NB4 (cell line): ENCODE measurements around the gene CCDC102B.

Experiments
- DNase-seq: peaks from one replicate; pipeline ENCODE4 v3.0.0; 2010; ENCODE audit warnings: low read depth
- H3K4me3 ChIP-seq: one replicate; pipeline ENCODE4 v1.5.1; 2011; ENCODE audit warnings: mild to moderate bottlenecking, low read depth, low read length, moderate library complexity
- CTCF ChIP-seq: IDR thresholded peaks from one replicate; pipeline ENCODE4 v1.5.1; 2012; ENCODE audit warnings: low read depth, low read length
- MYC ChIP-seq: IDR thresholded peaks from 2 replicates; pipeline ENCODE4 v1.6.1; 2011; ENCODE audit warnings: low read depth, low read length
- POLR2A ChIP-seq: IDR thresholded peaks from 2 replicates; pipeline ENCODE4 v1.6.1; 2011; ENCODE audit warnings: mild to moderate bottlenecking; ENCODE audit not compliant: insufficient read length; ENCODE audit errors: extremely low read depth
- TF ChIP-seq, protein P1 (sequence below): IDR thresholded peaks from 2 replicates; pipeline ENCODE4 v1.6.1; 2011; ENCODE audit warnings: low read depth, low read length

CCDC102B gene

DNA sequence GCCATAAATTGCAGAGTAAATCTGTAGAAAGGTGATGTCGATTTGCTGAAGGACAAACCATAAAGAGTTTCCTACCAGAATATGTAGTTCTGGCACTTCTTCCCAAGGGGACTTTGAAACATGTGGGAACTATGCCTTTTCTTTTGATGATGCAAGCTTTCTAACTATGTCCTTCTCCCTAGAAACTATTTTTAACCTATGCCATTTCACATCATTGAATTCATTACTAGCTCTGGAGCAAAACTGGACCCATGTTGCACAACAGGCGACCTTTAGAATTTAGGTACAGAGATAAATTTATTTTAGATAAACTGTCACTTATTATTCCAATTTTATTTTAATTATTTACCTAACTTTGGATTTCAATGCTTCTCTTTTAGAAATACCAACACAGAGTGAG, 186.5 kb downstream of the CCDC102B start:
- H3K4me3 ChIP-seq = no peak overlapping the region
- DNase-seq = no peak
- TF ChIP-seq CTCF = no peak

DNA sequence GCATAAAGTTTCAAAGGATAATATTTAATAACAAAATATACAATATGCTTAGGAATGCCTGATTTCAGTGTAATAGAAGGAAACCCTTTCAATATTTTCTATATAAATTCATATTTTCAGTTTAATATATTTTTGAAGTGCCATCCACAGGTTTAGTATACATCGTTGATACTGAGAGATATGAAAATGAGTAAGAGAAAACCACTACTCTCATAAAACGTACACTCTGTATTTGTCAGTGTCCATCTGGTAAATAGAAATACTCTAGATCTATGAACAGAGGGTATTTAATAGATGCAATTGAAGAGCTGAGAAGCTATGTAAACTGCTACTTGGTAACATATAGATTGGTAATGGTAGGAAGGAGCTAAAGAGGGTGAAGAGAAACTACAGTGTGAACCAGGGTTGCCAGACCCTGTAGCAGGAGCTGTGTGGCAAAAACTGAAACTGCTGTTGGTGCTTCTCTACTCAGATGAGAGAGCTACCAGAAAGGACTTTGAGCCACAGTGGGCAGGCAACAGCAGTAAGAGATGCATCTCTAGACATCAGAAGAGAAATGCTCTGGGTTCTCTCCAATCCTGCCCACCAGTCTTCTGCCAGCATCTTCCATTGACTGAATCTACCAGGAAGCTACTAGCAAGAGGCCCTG, 187.4 kb downstream of the CCDC102B start:
- DNase-seq = no peak
- TF ChIP-seq POLR2A = no peak
- no peak for TF ChIP-seq CTCF
- TF ChIP-seq, protein P1, sequence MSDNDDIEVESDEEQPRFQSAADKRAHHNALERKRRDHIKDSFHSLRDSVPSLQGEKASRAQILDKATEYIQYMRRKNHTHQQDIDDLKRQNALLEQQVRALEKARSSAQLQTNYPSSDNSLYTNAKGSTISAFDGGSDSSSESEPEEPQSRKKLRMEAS = no peak
- no peak for TF ChIP-seq MYC
- no peak overlapping the region for H3K4me3 ChIP-seq

- DNase-seq = peak; percentile 48
- no peak for TF ChIP-seq POLR2A
- TF ChIP-seq MYC = no peak
- TF ChIP-seq, protein P1 = no peak
- no peak for TF ChIP-seq CTCF
- no peak overlapping the region for H3K4me3 ChIP-seq
Observed at GRCh38 chr18:68991286-68991685, 193.4 kb downstream of the CCDC102B start.

- no peak overlapping the region for H3K4me3 ChIP-seq
- TF ChIP-seq MYC = no peak
- no peak for TF ChIP-seq POLR2A
- TF ChIP-seq, protein P1 = no peak
- TF ChIP-seq CTCF = no peak
- no peak for DNase-seq
Observed at GRCh38 chr18:68992719-68993482, 195.0 kb downstream of the CCDC102B start.

DNA sequence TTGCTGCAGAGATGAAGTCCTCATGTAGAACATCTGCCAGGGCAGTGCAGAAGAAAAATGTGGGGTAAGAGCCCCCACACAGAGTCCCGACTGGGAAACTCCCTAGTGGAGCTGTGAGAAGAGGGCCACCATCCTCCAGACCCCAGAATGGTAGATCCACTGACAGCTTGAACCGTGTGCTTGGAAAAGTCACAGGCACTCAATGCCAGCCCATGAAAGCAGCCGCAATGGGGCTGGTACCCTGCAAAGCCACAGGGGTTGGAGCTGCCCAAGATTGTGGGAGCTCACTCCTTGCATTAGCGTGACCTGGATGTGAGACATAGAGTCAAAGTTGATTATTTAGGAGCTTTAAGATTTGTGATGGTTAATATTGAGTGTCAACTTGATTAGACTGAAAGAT, 197.8 kb downstream of the CCDC102B start:
- no peak for DNase-seq
- H3K4me3 ChIP-seq = no peak overlapping the region
- TF ChIP-seq CTCF = no peak
- TF ChIP-seq, protein P1 = no peak
- TF ChIP-seq POLR2A = no peak
- TF ChIP-seq MYC = no peak
